Loucy (cell line): ENCODE data around the gene SYNPR.

Experiments used
- H2AFZ ChIP-seq: fragments of 200-600 bp; sonication (generic); 2 replicates; pipeline ENCODE4 v1.6.0; 2016; ENCODE audit warnings: antibody characterized with exemption, mild to moderate bottlenecking, low read length, moderate library complexity
- H3F3A ChIP-seq: fragments of 200-600 bp; 2 replicates; pipeline ENCODE4 v1.6.0; 2016; ENCODE audit warnings: antibody characterized with exemption, low read depth, mild to moderate bottlenecking
- H3K27me3 ChIP-seq: fragments of 200-600 bp; sonication (generic); 2 replicates; pipeline ENCODE4 v1.6.1; 2014; ENCODE audit warnings: low read length, mild to moderate bottlenecking; ENCODE audit not compliant: insufficient read depth, poor library complexity, severe bottlenecking
- H3K36me3 ChIP-seq: fragments of 200-600 bp; sonication (generic); 2 replicates; pipeline ENCODE4 v1.6.1; 2016; ENCODE audit warnings: low read length; ENCODE audit not compliant: insufficient read depth
- H3K4me1 ChIP-seq: fragments of 200-600 bp; sonication (generic); 2 replicates; pipeline ENCODE4 v1.5.1; 2014; ENCODE audit warnings: low read length, mild to moderate bottlenecking; ENCODE audit not compliant: insufficient read depth, poor library complexity, severe bottlenecking
- H3K4me2 ChIP-seq: fragments of 200-600 bp; sonication (generic); 2 replicates; pipeline ENCODE4 v1.6.0; 2014; ENCODE audit warnings: antibody characterized with exemption, low read length, low read depth, mild to moderate bottlenecking; ENCODE audit not compliant: poor library complexity, severe bottlenecking
- H3K4me3 ChIP-seq: fragments of 200-600 bp; sonication (generic); 2 replicates; pipeline ENCODE4 v1.5.1; 2014; ENCODE audit warnings: low read length, mild to moderate bottlenecking, mixed read lengths; ENCODE audit not compliant: poor library complexity, severe bottlenecking
- H3K79me2 ChIP-seq: fragments of 200-600 bp; sonication (generic); 2 replicates; pipeline ENCODE4 v1.6.1; 2014; ENCODE audit warnings: low read length; ENCODE audit not compliant: insufficient read depth
- H3K9ac ChIP-seq: fragments of 200-600 bp; sonication (generic); 2 replicates; pipeline ENCODE4 v1.6.0; 2014; ENCODE audit warnings: mild to moderate bottlenecking, low read depth, low read length, moderate library complexity; ENCODE audit not compliant: poor library complexity, severe bottlenecking
- H3K9me2 ChIP-seq: fragments of 200-600 bp; sonication (generic); replicated peaks from 2 replicates; pipeline ENCODE4 v1.6.1; 2016; ENCODE audit warnings: low read depth, low read length, mixed read lengths
- H3K9me3 ChIP-seq: fragments of 200-600 bp; sonication (generic); 2 replicates; pipeline ENCODE4 v1.6.1; 2014; ENCODE audit warnings: mild to moderate bottlenecking, antibody characterized with exemption, low read length, low read depth; ENCODE audit not compliant: insufficient read depth
- H4K20me1 ChIP-seq: fragments of 200-600 bp; sonication (generic); 2 replicates; pipeline ENCODE4 v1.6.0; 2014; ENCODE audit warnings: antibody characterized with exemption, low read length, mild to moderate bottlenecking; ENCODE audit not compliant: insufficient read depth, poor library complexity, severe bottlenecking
- CTCF ChIP-seq: fragments of 200-600 bp; sonication (generic); conservative IDR thresholded peaks from 2 replicates; pipeline ENCODE4 v1.5.1; 2014; ENCODE audit warnings: mild to moderate bottlenecking, antibody characterized with exemption, low read length
- EZH2phosphoT487 ChIP-seq: fragments of 200-600 bp; IDR thresholded peaks from 2 replicates; pipeline ENCODE4 v1.6.1; 2018; ENCODE audit warnings: antibody characterized with exemption, mild to moderate bottlenecking, moderate library complexity, borderline replicate concordance

SYNPR gene

GRCh38 chr3:63290686-63291085, 12.6 kb downstream of the SYNPR start:
- Histone ChIP-seq H3K79me2 (no peaks in the 10 kb centered on the region), H3K9ac (no peak overlapping the region), H3K36me3 (no peaks in the 10 kb centered on the region), H4K20me1 (no peaks in the 10 kb centered on the region), H3F3A (no peaks in the 10 kb centered on the region), H3K4me2 (no peak overlapping the region), H3K4me1 (no peaks in the 10 kb centered on the region), H3K9me2 (no peaks in the 10 kb centered on the region), H3K9me3 (no peaks in the 10 kb centered on the region), H2AFZ (no peak overlapping the region), H3K4me3 (no peak overlapping the region), H3K27me3 (no peaks in the 10 kb centered on the region)
- TF ChIP-seq CTCF (no peak), EZH2phosphoT487 (no peak)

- H3K4me2 ChIP-seq = no peak overlapping the region
- no peaks in the 10 kb centered on the region for H3K36me3 ChIP-seq
- H3K27me3 ChIP-seq = no peaks in the 10 kb centered on the region
- no peaks in the 10 kb centered on the region for H3K9me3 ChIP-seq
- H3K9ac ChIP-seq = no peak overlapping the region
- no peak overlapping the region for H3K4me3 ChIP-seq
- H3K4me1 ChIP-seq = no peaks in the 10 kb centered on the region
- H2AFZ ChIP-seq = no peak overlapping the region
- H3K79me2 ChIP-seq = no peaks in the 10 kb centered on the region
- H4K20me1 ChIP-seq = no peaks in the 10 kb centered on the region
- no peaks in the 10 kb centered on the region for H3K9me2 ChIP-seq
- no peaks in the 10 kb centered on the region for H3F3A ChIP-seq
- TF ChIP-seq CTCF (no peak), EZH2phosphoT487 (no peak)
Observed at GRCh38 chr3:63294332-63294731, 16.2 kb downstream of the SYNPR start.

- TF ChIP-seq CTCF (no peak), EZH2phosphoT487 (no peak)
- H3K36me3 ChIP-seq = no peaks in the 10 kb centered on the region
- no peaks in the 10 kb centered on the region for H3K9me3 ChIP-seq
- no peaks in the 10 kb centered on the region for H3K4me1 ChIP-seq
- no peaks in the 10 kb centered on the region for H3K9me2 ChIP-seq
- no peaks in the 10 kb centered on the region for H3K27me3 ChIP-seq
- H3K4me2 ChIP-seq = no peak overlapping the region
- no peaks in the 10 kb centered on the region for H4K20me1 ChIP-seq
- no peaks in the 10 kb centered on the region for H3F3A ChIP-seq
- no peak overlapping the region for H3K4me3 ChIP-seq
- H3K9ac ChIP-seq = no peak overlapping the region
- no peaks in the 10 kb centered on the region for H3K79me2 ChIP-seq
- H2AFZ ChIP-seq = no peak overlapping the region
Observed at GRCh38 chr3:63295356-63295755, 17.2 kb downstream of the SYNPR start.
